HG03159 (cell line): ENCODE data around the gene S100B.
A peak's percentile ranks its signal among the peaks of the same experiment; 100 is the strongest.

ENCODE experiments used
- ATAC-seq: cut with Tn5 transposase; IDR thresholded peaks from one replicate; pipeline ENCODE4 v1.9.1; 2021; ENCODE audit warnings: mild to moderate bottlenecking, moderate library complexity; ENCODE audit not compliant: unreplicated experiment

S100B gene

GRCh38 chr21:46628868-46629267 lies 24.0 kb upstream of the S100B start:
- ATAC-seq: no peak

- no peak for ATAC-seq
Measured at GRCh38 chr21:46627726-46628125, 22.8 kb upstream of the S100B start.

- ATAC-seq: no peak
Measured at GRCh38 chr21:46626975-46627501, 22.2 kb upstream of the S100B start.

GRCh38 chr21:46626536-46626935 lies 21.7 kb upstream of the S100B start:
- ATAC-seq: no peak

GRCh38 chr21:46625759-46626158 lies 20.9 kb upstream of the S100B start:
- ATAC-seq: no peak

- ATAC-seq: no peak
Measured at GRCh38 chr21:46624050-46624449, 19.2 kb upstream of the S100B start.

- ATAC-seq: no peak
Measured at GRCh38 chr21:46622226-46622625, 17.3 kb upstream of the S100B start.

- ATAC-seq: no peak
Measured at GRCh38 chr21:46621457-46622182, 16.7 kb upstream of the S100B start.

GRCh38 chr21:46620846-46621245 lies 16.0 kb upstream of the S100B start:
- no peak for ATAC-seq

- no peak for ATAC-seq
Measured at GRCh38 chr21:46619846-46620245, 15.0 kb upstream of the S100B start.

- ATAC-seq: no peak
Measured at GRCh38 chr21:46618738-46619379, 14.0 kb upstream of the S100B start.

- no peak for ATAC-seq
Measured at GRCh38 chr21:46617267-46618051, 12.6 kb upstream of the S100B start.

- ATAC-seq: no peak
Measured at GRCh38 chr21:46616656-46617055, 11.8 kb upstream of the S100B start.

- no peak for ATAC-seq
Measured at GRCh38 chr21:46616050-46616449, 11.2 kb upstream of the S100B start.

GRCh38 chr21:46613391-46613790 lies 8.5 kb upstream of the S100B start:
- no peak for ATAC-seq

GRCh38 chr21:46610018-46610701 lies 5.3 kb upstream of the S100B start:
- no peak for ATAC-seq

GRCh38 chr21:46608672-46609111 lies 3.8 kb upstream of the S100B start:
- no peak for ATAC-seq

GRCh38 chr21:46607636-46608035 lies 2.8 kb upstream of the S100B start:
- no peak for ATAC-seq

GRCh38 chr21:46606427-46606813 lies 1.5 kb upstream of the S100B start:
- no peak for ATAC-seq

GRCh38 chr21:46605767-46606426 lies 1.0 kb upstream of the S100B start:
- peak; percentile 66 for ATAC-seq
